OCI-LY1 (cell line): ENCODE results near the gene SELENOW.
"Not testable (repeated sequence)": the region's sequence is repeated elsewhere in the genome, so short reads cannot be mapped to it uniquely, and the experiment has no call there.

Experiments used
- H2AFZ ChIP-seq: fragments of 200-600 bp; sonication (generic), shearing (Covaris generic); 2 replicates; pipeline ENCODE4 v1.6.0; 2014; ENCODE audit warnings: antibody characterized with exemption, mild to moderate bottlenecking, low read length
- H3F3A ChIP-seq: fragments of 200-600 bp; sonication (generic), shearing (Covaris generic); 2 replicates; pipeline ENCODE4 v1.6.0; 2014; ENCODE audit warnings: mild to moderate bottlenecking, antibody characterized with exemption, low read length, moderate library complexity; ENCODE audit not compliant: insufficient read depth
- H3K27ac ChIP-seq: fragments of 200-600 bp; sonication (generic); 2 replicates; pipeline ENCODE4 v1.5.1; 2014; ENCODE audit warnings: low read length, mixed run types, mild to moderate bottlenecking, low read depth; ENCODE audit not compliant: poor library complexity, severe bottlenecking
- H3K27me3 ChIP-seq: fragments of 200-600 bp; sonication (generic); 2 replicates; pipeline ENCODE4 v1.6.0; 2014; ENCODE audit warnings: antibody characterized with exemption, mild to moderate bottlenecking, low read length, moderate library complexity; ENCODE audit not compliant: insufficient read depth
- H3K36me3 ChIP-seq: fragments of 200-600 bp; sonication (generic); 2 replicates; pipeline ENCODE4 v1.6.1; 2014; ENCODE audit warnings: mild to moderate bottlenecking, antibody characterized with exemption, low read length, moderate library complexity, mixed read lengths; ENCODE audit not compliant: insufficient read depth
- H3K4me1 ChIP-seq: fragments of 200-600 bp; sonication (generic); 2 replicates; pipeline ENCODE4 v1.5.1; 2014; ENCODE audit warnings: mild to moderate bottlenecking, low read length, moderate library complexity; ENCODE audit not compliant: insufficient read depth, severe bottlenecking
- H3K4me2 ChIP-seq: fragments of 200-600 bp; sonication (generic), shearing (Covaris generic); 2 replicates; pipeline ENCODE4 v1.6.1; 2014; ENCODE audit warnings: low read length
- H3K4me3 ChIP-seq: fragments of 200-600 bp; sonication (generic); 2 replicates; pipeline ENCODE4 v1.5.1; 2014; ENCODE audit warnings: low read length, low read depth, mild to moderate bottlenecking, mixed read lengths; ENCODE audit not compliant: poor library complexity, severe bottlenecking
- H3K79me2 ChIP-seq: fragments of 200-600 bp; shearing (Covaris generic); 2 replicates; pipeline ENCODE4 v1.6.1; 2016; ENCODE audit warnings: mixed run types, low read length, mixed read lengths; ENCODE audit not compliant: insufficient read depth
- H3K9ac ChIP-seq: fragments of 200-600 bp; sonication (generic), shearing (Covaris generic); 2 replicates; pipeline ENCODE4 v1.6.1; 2014; ENCODE audit warnings: mild to moderate bottlenecking, low read length, mixed read lengths
- H3K9me2 ChIP-seq: fragments of 200-600 bp; sonication (generic), shearing (Covaris generic); 2 replicates; pipeline ENCODE4 v1.6.1; 2014; ENCODE audit warnings: low read depth, mild to moderate bottlenecking, low read length, mixed read lengths
- H3K9me3 ChIP-seq: fragments of 200-600 bp; shearing (Covaris generic); 2 replicates; pipeline ENCODE4 v1.6.1; 2014; ENCODE audit warnings: low read length, mixed read lengths
- H4K20me1 ChIP-seq: fragments of 200-600 bp; sonication (generic), shearing (Covaris generic); 2 replicates; pipeline ENCODE4 v1.6.0; 2016; ENCODE audit warnings: mild to moderate bottlenecking, low read length; ENCODE audit not compliant: insufficient read depth
- CTCF ChIP-seq: fragments of 200-600 bp; sonication (generic), shearing (Covaris generic); IDR thresholded peaks from 2 replicates; pipeline ENCODE4 v1.5.1; 2017; ENCODE audit warnings: mild to moderate bottlenecking, antibody characterized with exemption, low read length, moderate library complexity, mixed read lengths
- EZH2 ChIP-seq: fragments of 200-600 bp; sonication (generic), shearing (Covaris generic); IDR thresholded peaks from 2 replicates; pipeline ENCODE4 v1.8.0; 2017; ENCODE audit warnings: borderline replicate concordance, mixed run types, mild to moderate bottlenecking, antibody characterized with exemption, low read length, moderate library complexity, mixed read lengths

SELENOW gene

GRCh38 chr19:47769534-47769933, 9.0 kb upstream of the SELENOW start:
- H2AFZ ChIP-seq = no peak overlapping the region

DNA sequence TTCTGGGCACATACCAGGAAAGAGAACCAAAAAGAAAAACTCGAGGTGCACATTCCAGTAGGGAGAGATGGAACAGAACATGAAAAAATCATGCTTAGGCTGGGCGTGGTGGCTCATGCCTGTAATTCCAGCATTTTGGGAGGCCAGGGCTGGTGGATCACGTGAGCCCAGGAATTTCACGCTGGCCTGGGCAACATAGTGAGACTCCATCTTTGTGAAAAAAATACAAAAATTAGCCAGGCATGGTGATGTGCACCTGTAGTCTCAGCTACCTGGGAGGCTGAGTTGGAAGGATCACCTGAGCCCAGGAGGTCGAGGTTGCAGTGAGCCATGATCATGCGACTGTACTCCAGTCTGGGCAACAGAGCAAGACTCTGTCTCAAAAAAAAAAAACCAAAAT, 7.2 kb upstream of the SELENOW start:
- H3F3A ChIP-seq, H4K20me1 ChIP-seq, H3K79me2 ChIP-seq, H3K27me3 ChIP-seq, H3K9me3 ChIP-seq, H3K9ac ChIP-seq, H2AFZ ChIP-seq, H3K9me2 ChIP-seq, H3K36me3 ChIP-seq, H3K4me3 ChIP-seq, H3K4me2 ChIP-seq, H3K27ac ChIP-seq: not testable (repeated sequence)
- H3K4me1 ChIP-seq = peaks cover 12% of the 10 kb centered on the region

More at GRCh38 chr19:47769534-47769933, 9.0 kb upstream of the SELENOW start:
- H3K27me3 ChIP-seq = no peaks in the 10 kb centered on the region
- H3K4me1 ChIP-seq = peaks cover 12% of the 10 kb centered on the region
- TF ChIP-seq CTCF = no peak
- no peaks in the 10 kb centered on the region for H3F3A ChIP-seq
- no peak overlapping the region for H3K4me3 ChIP-seq
- no peaks in the 10 kb centered on the region for H3K9me2 ChIP-seq
- no peaks in the 10 kb centered on the region for H3K9me3 ChIP-seq
- no peak overlapping the region for H3K27ac ChIP-seq
- H3K9ac ChIP-seq = no peak overlapping the region
- H4K20me1 ChIP-seq = no peaks in the 10 kb centered on the region
- H3K79me2 ChIP-seq = no peaks in the 10 kb centered on the region
- no peak overlapping the region for H3K4me2 ChIP-seq
- no peaks in the 10 kb centered on the region for H3K36me3 ChIP-seq

DNA sequence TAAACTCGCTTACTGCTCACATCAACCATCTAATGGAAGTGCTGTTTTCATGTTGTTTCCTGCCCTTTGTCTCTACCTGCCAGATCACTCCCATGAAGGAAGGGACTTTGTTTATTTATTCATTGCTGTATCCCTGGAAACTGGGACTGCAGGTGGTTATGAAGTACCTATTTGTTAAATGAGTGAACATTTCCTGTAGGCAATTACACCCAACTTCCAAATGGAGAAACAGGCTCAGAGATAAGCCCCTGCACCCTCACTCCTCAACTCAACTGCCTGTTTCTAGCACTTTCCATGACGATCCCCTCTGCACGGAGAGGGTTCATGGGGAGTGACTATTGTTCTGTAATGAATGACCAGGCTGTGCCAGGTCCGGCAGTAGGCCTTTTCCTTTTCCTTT, 1.9 kb upstream of the SELENOW start:
- Histone ChIP-seq H3K4me3 (no peak overlapping the region), H3K4me2 (no peak overlapping the region), H3K27ac (no peak overlapping the region)

GRCh38 chr19:47777245-47778048, 1.1 kb upstream of the SELENOW start:
- H3K9me2 ChIP-seq, H3K27me3 ChIP-seq, H2AFZ ChIP-seq, H3K9me3 ChIP-seq, H3K79me2 ChIP-seq, H4K20me1 ChIP-seq, H3K9ac ChIP-seq, H3K27ac ChIP-seq, H3F3A ChIP-seq: not testable (repeated sequence)
- H3K4me3 ChIP-seq = peak overlapping the region; percentile 83
- peak overlapping the region; percentile 85 for H3K4me2 ChIP-seq
- peaks cover 12% of the 10 kb centered on the region for H3K4me1 ChIP-seq
- H3K36me3 ChIP-seq = peaks cover 15% of the 10 kb centered on the region; the same call in 1 of the 2 replicates

More for the DNA sequence above, 1.9 kb upstream of the SELENOW start:
- Histone ChIP-seq H3K9me2 (no peaks in the 10 kb centered on the region), H3K79me2 (no peaks in the 10 kb centered on the region), H3F3A (no peaks in the 10 kb centered on the region), H4K20me1 (no peaks in the 10 kb centered on the region), H3K9ac (no peak overlapping the region), H2AFZ (no peak overlapping the region), H3K27me3 (no peaks in the 10 kb centered on the region), H3K9me3 (no peaks in the 10 kb centered on the region), H3K36me3 (peaks cover 9% of the 10 kb centered on the region; the same call in 1 of the 2 replicates), H3K4me1 (peaks cover 12% of the 10 kb centered on the region)
- TF ChIP-seq CTCF (no peak), EZH2 (no peak)
